Endodermal cell (in vitro differentiated cells): ENCODE results near the gene MAPT. TPM values are rescaled to one million over a fixed set of nuclear protein-coding genes. Genes with fewer than 3 reads are reported as not detected.

Experiments used
- DNase-seq: peaks from one replicate; pipeline ENCODE4 v3.0.0-alpha.2; 2017
- H3K27ac ChIP-seq: 2 replicates; pipeline ENCODE4 v1.5.1; 2013; ENCODE audit warnings: mild to moderate bottlenecking, low read depth, low read length, moderate library complexity
- H3K27me3 ChIP-seq: 2 replicates; pipeline ENCODE4 v1.6.1; 2013; ENCODE audit warnings: mild to moderate bottlenecking, low read length, moderate library complexity; ENCODE audit not compliant: insufficient read depth, control insufficient read depth, poor library complexity, severe bottlenecking
- H3K36me3 ChIP-seq: 2 replicates; pipeline ENCODE4 v1.7.0; 2013; ENCODE audit warnings: mild to moderate bottlenecking, low read length, moderate library complexity; ENCODE audit not compliant: control insufficient read depth, insufficient read depth
- H3K4me1 ChIP-seq: one replicate; pipeline ENCODE4 v1.7.0; 2013; ENCODE audit warnings: low read length; ENCODE audit not compliant: control insufficient read depth, insufficient read depth
- H3K4me3 ChIP-seq: 2 replicates; pipeline ENCODE4 v1.5.1; 2013; ENCODE audit warnings: mild to moderate bottlenecking, low read length, moderate library complexity
- H3K9ac ChIP-seq: 2 replicates; pipeline ENCODE4 v1.6.1; 2013; ENCODE audit warnings: mild to moderate bottlenecking, low read length, moderate library complexity; ENCODE audit not compliant: poor library complexity, severe bottlenecking; ENCODE audit errors: extremely low read depth
- H3K9me3 ChIP-seq: 2 replicates; pipeline ENCODE4 v1.6.1; 2013; ENCODE audit warnings: mild to moderate bottlenecking, low read length, moderate library complexity; ENCODE audit not compliant: control insufficient read depth
- H3K27ac Mint-ChIP-seq: 2 replicates; pipeline ENCODE4 v1.8.0; 2020; ENCODE audit warnings: mixed read lengths
- H3K27me3 Mint-ChIP-seq: 2 replicates; pipeline ENCODE4 v1.8.0; 2021; ENCODE audit warnings: mild to moderate bottlenecking, mixed read lengths; ENCODE audit not compliant: insufficient read depth
- H3K36me3 Mint-ChIP-seq: 2 replicates; pipeline ENCODE4 v1.8.0; 2020; ENCODE audit warnings: low read depth, mixed read lengths
- H3K4me1 Mint-ChIP-seq: 2 replicates; pipeline ENCODE4 v1.8.0; 2020; ENCODE audit warnings: mixed read lengths
- H3K4me3 Mint-ChIP-seq: 2 replicates; pipeline ENCODE4 v1.8.0; 2020; ENCODE audit warnings: mild to moderate bottlenecking, moderate library complexity, mixed read lengths
- H3K9me3 Mint-ChIP-seq: 2 replicates; pipeline ENCODE4 v1.8.0; 2020; ENCODE audit warnings: mild to moderate bottlenecking, mixed read lengths
- CTCF ChIP-seq: fragments of 200-600 bp; sonication (generic); conservative IDR thresholded peaks from 2 replicates; pipeline ENCODE4 v1.5.0; 2021; ENCODE audit warnings: antibody characterized with exemption, mild to moderate bottlenecking
- WGBS, 2 experiments: methylation state at CpG; one replicate each; pipeline versions ENCODE4 v1.1.5 to v1.1.7; 2013; ENCODE audit warnings: missing lambda C conversion rate in 2 of 2, mixed read lengths in 1 of 2; ENCODE audit not compliant: insufficient coverage in 1 of 2, insufficient read length in 1 of 2; 5-methylcytosine and 5-hydroxymethylcytosine counted together
- total RNA-seq, 2 donors: library from RNA; stranded (reverse); fragmentation: NEBNext Ultra II Directional in 1 of 2; extraction: Animal tissue kit (Norgen Biotek cat#: 25700) in 1 of 2; gene quantifications; 2 replicates in 1 of 2; 3 replicates in 1 of 2; pipeline ENCODE4 v1.2.1, GENCODE V29; 2021

Gene MAPT
- total RNA-seq, 2 donors from 2014 or later: 0.69 to 0.73 TPM

DNA sequence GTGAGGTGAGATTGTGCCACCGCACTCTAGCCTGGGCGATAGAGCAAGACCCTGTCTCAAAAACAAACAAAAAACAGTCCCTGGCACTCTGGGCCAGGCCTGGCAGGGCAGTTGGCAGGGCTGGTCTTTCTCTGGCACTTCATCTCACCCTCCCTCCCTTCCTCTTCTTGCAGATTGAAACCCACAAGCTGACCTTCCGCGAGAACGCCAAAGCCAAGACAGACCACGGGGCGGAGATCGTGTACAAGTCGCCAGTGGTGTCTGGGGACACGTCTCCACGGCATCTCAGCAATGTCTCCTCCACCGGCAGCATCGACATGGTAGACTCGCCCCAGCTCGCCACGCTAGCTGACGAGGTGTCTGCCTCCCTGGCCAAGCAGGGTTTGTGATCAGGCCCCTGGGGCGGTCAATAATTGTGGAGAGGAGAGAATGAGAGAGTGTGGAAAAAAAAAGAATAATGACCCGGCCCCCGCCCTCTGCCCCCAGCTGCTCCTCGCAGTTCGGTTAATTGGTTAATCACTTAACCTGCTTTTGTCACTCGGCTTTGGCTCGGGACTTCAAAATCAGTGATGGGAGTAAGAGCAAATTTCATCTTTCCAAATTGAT is 129.5 kb downstream of the MAPT start:
- Histone ChIP-seq H3K27me3 (no peaks in the 10 kb centered on the region), H3K9ac (no peak overlapping the region), H3K27ac (peak overlapping the region; percentile 24), H3K36me3 (peaks cover 27% of the 10 kb centered on the region), H3K9me3 (no peaks in the 10 kb centered on the region), H3K4me1 (peaks cover 7% of the 10 kb centered on the region), H3K4me3 (no peak overlapping the region)
- H3K36me3 Mint-ChIP-seq: peaks cover 31% of the 10 kb centered on the region
- H3K27ac Mint-ChIP-seq: no peak overlapping the region
- DNase-seq: no peak
- H3K9me3 Mint-ChIP-seq: no peaks in the 10 kb centered on the region
- H3K27me3 Mint-ChIP-seq: no peaks in the 10 kb centered on the region
- WGBS, 2 experiments: 96 to 97% methylated on average over 17 to 24 of the region's 24 CpGs
- TF ChIP-seq CTCF: no peak
- no peak overlapping the region for H3K4me3 Mint-ChIP-seq
- peaks cover 24% of the 10 kb centered on the region for H3K4me1 Mint-ChIP-seq

GRCh38 chr17:46024590-46024989 is 130.2 kb downstream of the MAPT start:
- Histone ChIP-seq H3K27me3 (no peaks in the 10 kb centered on the region), H3K36me3 (peaks cover 34% of the 10 kb centered on the region), H3K4me3 (no peak overlapping the region), H3K9ac (no peak overlapping the region), H3K27ac (peak overlapping the region; percentile 18), H3K9me3 (no peaks in the 10 kb centered on the region), H3K4me1 (peaks cover 7% of the 10 kb centered on the region)
- TF ChIP-seq CTCF: no peak
- 84 to 93% methylated on average over 3 to 14 of the region's 14 CpGs for WGBS, 2 experiments
- Mint-ChIP-seq H3K27me3 (no peaks in the 10 kb centered on the region), H3K9me3 (no peaks in the 10 kb centered on the region), H3K4me3 (no peak overlapping the region), H3K4me1 (peaks cover 32% of the 10 kb centered on the region), H3K27ac (no peak overlapping the region), H3K36me3 (peaks cover 37% of the 10 kb centered on the region)
- DNase-seq: peak; percentile 52

DNA sequence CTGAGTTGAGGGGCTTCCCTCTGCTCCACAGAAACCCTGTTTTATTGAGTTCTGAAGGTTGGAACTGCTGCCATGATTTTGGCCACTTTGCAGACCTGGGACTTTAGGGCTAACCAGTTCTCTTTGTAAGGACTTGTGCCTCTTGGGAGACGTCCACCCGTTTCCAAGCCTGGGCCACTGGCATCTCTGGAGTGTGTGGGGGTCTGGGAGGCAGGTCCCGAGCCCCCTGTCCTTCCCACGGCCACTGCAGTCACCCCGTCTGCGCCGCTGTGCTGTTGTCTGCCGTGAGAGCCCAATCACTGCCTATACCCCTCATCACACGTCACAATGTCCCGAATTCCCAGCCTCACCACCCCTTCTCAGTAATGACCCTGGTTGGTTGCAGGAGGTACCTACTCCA is 130.7 kb downstream of the MAPT start:
- Histone ChIP-seq H3K4me3 (no peak overlapping the region), H3K27ac (peak overlapping the region; percentile 0), H3K27me3 (no peaks in the 10 kb centered on the region), H3K9me3 (no peaks in the 10 kb centered on the region), H3K9ac (no peak overlapping the region), H3K4me1 (peaks cover 7% of the 10 kb centered on the region), H3K36me3 (peaks cover 38% of the 10 kb centered on the region)
- DNase-seq: no peak
- WGBS, 2 experiments: 90 to 94% methylated on average over 4 to 10 of the region's 10 CpGs
- Mint-ChIP-seq H3K27me3 (no peaks in the 10 kb centered on the region), H3K9me3 (no peaks in the 10 kb centered on the region), H3K4me3 (no peak overlapping the region), H3K4me1 (peaks cover 33% of the 10 kb centered on the region), H3K36me3 (peaks cover 40% of the 10 kb centered on the region), H3K27ac (no peak overlapping the region)
- no peak for TF ChIP-seq CTCF
